Activated naive CD4-positive, alpha-beta T cell (primary cell): ENCODE results near the gene CTTN.
"Not testable (repeated sequence)": the region's sequence is repeated elsewhere in the genome, so short reads cannot be mapped to it uniquely, and the experiment has no call there.

Source experiments
- DNase-seq, 4 experiments: peaks; one replicate each; lab custom pipeline; 2025; lab: John Stamatoyannopoulos, UW

CTTN gene

DNA sequence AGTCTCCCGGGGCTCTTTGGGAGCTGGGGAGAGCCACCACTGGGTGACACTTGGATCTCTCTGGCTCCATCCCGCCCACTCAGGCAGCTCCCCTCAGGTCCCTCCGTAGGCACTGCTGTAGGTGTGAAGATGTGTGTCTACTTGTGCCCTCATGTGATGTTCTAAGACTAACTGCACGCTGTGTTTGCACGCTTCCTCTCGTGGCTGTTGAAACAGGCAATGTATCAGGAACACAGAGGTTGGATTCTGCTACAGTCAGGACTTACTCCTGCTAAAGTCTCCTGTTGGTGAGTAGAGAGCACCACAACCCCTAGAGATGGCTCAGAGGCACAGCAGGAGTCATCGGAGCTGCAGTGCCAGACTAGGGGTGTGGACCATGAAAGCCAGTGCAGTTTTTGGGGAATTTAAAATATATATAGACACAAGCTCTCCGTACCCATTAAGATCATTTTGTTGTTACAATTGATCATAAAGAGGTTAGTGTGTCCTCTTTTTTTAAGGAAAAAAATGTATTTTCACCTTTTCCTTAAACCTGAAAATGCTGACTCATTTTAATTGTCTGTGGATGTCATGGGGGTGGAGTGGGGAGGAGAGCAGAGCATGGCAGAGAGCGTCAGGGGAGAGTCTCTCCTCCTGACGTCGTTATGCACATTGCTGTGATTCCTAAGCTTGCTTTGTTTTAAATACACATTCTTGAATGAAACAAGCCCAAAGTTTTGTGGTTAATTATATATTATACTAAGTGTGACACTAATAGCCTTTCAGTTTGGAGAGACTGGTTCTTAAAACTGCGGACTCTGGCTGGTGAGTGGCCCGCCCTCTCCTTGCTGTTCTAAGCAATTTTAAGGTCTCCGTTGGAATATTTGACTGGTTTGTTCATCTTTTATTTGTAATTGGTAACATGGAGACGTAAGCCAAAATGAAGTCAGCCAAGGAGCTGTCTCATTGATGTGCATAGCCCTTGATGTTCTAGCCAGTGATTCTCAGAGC lies 16.2 kb upstream of the CTTN start:
- DNase-seq: no peak

DNA sequence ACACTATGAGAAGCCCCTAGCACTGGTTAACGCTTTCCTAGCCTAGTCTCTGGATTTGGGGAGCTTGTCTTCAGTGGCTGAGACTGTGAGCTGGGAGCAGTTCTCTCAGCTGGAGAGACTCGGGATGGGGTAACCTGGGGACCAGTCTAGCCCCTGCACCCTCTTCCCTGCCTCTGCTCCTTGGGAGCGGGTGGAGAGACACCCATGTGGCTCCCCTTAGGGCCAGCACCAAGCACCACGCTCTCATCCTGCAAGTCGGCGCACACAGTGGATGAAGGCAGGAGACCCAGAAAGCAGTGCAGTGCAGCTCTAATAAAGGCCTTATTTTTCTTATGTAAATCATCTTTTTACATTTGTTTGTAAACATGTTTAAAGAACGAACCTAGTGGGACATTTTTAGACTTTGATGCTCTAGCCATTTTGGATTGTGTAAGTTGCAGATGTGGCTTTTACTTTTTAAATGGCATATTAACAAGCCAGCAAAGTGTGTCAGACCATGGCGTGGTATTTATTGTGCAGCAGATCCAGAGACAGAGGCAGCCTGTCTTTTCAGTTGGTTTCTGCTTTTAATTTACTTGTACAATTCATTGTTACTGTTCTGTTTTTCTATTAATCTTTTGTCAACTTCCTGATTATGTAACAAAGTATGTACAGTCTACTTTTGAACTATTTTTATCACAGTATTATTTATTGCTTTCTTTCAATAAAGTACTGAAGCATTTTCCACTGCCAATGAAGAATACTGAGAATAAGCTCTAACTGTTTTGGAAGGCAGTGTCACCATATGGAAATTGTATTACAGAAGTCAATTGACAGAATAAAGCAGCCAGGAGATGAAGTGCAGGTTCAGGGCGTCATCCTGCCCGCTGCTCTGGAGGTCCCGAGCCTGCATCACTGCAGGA lies 14.4 kb upstream of the CTTN start:
- no peak for DNase-seq

DNA sequence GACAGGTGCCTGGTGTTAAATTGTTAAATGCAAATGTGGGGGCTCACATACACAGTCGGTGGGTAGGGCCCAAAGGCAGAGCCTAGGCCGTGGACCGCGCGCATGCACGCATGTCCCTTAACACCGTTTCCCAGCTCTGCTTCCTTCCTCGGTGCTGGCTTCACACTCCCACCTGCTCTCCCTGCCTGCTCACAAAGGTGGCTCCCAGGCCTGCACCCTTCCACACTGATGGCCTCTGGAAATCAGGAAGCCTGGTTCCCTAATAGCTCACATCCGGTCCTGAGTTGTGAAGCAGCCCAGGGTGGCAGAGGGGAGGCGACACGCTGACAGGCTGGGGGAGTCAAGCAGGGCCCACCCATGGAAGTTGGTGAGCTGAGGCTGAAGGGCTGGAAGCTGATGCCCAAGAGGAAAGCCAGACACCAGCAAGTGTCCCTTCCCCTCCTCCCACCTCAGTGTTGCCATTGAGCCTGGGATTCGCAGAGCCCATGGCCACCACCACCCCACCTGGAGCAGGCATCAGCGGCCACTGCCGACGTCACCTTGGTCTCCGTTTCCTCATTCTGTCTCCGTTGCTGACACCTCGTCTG lies 13.7 kb upstream of the CTTN start:
- DNase-seq: no peak

DNA sequence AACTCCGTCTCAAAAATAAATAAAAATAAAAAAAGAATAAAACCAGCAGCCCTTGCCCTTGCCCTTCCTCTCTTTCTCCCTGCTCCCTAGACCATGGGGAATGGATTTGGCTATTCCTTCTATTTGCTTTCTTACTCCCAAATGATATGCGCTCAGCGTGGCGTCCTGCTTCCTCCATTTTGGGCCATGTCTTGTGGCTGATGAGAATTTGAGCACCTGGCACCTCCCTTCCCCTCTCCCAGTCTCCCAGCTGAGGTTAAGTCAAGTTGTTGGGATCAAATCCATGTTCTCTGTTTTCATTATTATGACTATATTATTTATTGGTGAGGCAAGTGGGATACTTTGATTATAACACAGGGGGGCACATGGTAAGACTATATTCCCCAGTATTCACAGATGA lies 10.8 kb upstream of the CTTN start:
- DNase-seq: no peak

DNA sequence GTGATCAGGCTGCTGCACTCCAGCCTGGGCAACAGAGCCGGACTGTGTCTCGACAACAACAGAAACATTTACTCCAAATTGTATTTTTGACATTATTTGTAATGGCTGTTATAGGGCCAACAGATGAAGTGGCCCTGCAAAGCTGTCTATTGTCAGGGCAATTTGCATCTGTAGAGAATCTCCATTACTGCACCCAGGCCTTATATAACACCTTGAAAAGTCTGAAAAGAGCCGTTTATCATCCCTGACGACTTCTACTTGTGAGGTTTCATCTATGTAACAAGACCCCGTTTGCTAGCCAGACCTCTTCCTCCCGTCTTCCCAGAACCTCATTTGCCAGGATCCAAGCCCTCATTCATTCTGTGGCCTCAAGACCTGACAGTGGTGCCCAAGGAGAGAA lies 9.1 kb upstream of the CTTN start:
- no peak for DNase-seq

DNA sequence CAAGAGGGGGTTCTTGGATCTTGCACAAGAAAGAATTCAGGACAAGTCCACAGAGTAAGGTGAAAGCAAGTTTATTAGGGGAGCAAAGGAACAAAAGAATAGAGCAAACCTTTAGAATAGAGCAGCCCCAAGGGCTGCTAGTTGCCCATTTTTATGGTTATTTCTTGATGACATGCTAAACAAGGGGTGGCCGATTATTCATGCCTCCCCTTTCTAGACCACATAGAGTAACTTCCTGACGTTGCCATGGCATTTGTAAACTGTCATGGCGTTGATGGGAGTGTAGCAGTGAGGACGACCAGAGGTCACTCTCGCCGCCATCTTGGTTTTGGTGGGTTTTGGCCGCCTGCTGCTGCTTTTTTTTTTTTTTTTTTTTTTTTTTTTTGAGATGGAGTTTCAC lies 7.4 kb upstream of the CTTN start:
- not testable (repeated sequence) for DNase-seq

DNA sequence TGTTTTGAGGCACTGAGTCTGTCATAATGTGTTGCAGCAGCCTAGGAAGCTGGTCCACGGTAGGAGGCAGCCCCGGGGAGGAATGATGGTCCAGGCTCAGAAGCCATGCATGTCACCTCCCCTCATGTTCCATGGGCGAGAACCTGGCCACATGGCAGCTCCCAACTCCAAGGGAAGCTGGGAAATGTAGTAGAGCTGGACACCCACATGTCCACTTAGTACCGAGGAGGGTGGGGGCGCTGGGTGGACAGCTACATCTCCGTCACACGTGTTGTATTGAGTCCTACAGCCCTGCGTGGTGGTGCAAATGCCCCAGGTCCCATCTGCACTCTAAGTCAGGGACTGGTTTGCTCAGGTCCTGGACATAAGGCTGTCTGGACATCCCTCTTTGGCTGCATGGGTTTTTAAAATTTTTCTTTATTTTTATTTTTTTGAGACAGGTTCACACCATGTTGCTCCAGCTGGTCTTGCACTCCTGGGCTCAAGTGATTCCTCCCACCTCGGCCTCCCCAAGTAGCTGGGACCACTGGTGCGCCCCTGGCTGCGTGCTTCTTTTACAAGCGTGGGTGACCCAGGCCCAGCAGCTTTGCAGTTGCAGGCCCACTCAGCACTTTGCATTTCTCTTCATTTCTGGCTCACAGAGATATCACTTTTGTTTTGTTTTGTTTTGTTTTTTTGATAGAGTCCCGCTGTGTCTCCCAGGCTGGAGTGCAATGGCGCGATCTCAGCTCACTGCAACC lies 3.9 kb upstream of the CTTN start:
- no peak for DNase-seq

DNA sequence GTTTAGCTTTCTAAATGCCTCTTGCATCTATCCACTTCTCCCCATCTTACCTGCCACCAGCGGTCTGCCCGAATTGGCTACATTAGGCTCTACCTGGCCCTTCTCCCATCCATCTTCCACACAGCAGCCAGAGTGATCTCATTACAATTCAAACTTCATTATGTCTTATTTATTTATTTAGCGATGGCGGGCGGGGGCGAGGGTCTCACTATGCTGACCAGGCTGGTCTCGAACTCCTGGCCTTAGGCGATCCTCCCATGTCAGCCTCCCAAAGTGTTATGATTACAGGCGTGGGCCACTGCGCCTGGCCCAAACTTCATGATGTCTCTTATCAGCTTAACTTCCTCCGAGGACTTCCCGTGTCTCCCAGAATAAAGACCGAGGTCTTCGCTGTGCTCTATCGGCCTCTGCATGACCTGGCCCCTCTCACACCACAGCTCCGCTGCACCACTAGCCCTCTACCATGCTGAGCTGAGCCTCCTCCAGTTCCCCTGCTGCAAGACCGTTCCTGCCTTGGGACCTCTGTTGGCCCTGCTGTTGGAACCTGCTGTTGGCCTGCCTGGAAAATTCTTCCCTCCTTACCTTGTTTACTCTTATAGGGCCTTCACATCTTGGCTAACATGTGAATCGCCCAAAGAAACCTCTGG lies 870 bp upstream of the CTTN start:
- DNase-seq: no peak

DNA sequence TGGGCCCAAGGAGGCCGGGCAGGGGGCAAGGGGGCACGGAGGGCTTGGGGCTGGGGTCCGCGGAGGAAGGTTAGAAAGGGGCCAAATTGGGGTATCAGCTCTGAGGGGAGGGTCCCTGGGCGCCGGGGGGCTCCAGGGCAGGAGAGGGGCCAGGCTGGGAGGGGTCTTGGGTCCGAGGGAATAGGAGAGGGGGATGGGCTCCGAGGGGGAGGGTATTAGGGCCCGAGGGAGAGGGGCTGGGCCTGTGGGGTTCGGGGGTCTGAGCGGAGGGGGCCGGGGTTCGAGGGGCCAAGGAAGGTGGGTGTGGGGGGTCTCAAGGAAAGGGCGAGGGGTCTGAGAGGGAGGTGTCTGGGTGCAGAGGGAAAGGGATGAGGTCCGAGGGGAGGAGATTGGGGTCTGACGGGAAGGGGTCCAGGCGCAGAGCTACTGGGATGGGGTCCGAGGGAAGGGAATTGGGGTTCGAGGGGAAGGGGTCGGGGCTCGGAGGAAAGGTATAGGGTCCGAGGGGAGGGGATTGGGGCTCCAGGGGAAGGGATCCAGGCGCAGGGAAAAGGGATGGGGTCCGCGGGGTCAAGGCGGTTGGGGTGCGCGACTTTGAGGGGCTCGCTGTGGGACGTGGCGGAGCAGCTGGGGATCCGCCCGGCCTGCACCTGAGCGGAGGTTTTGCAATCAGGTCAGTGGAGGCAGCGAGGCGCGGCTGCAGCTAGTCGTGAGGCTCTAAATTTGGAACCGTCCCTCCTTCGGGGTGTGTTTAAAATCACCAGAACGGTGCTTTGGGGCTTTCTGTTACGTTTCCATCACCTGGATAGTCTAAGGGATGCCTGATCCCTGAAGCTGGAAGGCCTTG lies 728 bp downstream of the CTTN start:
- DNase-seq: no peak

DNA sequence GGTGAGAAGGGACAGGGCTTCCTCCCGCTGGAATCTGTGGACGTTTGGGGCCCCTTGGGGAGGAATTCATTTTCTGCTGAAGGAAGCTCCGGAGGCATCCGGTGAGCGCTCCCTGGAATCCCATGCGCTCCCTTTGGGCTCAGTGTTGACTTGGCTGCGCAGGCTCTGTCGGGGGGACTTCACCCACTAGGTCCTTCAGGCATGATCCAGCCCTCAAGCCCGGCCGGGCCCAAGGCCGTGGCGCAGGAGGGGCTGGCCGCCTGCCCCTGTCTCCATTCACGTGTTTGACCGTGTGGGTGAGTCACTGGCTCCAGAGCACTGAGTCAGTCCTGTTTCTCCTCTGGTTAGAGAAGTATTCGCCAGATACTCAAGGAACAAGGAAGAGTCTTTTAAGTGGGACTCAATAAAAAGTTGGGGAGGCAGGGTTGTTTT lies 1.4 kb downstream of the CTTN start:
- no peak for DNase-seq

DNA sequence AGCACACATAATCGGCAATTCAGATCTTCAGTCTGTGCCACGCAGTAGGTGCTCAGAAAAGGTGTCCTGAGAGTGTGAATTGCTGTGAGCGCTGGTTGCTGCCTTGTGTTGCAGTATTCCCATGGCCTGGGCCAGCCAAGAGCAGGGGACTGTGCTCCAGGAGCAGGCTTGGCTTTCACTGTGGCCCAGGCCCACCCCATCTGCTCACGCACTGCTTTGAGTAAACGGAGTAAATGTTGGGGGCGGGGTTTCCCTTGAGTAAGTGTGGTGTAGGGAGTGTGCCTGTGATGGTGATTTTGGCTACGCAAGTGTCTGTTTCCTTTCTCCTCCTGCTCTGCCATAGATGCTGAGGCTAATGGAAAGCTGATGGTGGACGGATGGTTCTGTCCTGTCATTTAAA lies 2.3 kb downstream of the CTTN start:
- DNase-seq: no peak

DNA sequence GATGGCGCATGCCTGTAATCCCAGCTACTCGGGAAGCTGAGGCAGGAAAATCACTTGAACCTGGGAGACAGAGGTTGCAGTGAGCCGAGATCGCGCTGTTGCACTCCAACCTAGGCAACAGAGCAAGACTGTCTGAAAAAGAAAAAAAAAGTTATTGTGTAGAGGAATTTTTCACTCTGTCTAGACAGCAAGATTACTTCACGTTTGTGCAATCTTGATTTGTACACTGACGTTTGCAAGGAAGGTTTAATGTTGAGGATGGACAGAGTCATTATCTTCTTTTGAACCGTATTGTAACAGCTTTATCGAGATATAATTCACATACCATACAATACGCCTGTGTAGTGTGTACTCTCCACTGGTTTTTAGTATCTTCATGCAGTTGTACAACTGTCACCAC lies 3.7 kb downstream of the CTTN start:
- DNase-seq: no peak

DNA sequence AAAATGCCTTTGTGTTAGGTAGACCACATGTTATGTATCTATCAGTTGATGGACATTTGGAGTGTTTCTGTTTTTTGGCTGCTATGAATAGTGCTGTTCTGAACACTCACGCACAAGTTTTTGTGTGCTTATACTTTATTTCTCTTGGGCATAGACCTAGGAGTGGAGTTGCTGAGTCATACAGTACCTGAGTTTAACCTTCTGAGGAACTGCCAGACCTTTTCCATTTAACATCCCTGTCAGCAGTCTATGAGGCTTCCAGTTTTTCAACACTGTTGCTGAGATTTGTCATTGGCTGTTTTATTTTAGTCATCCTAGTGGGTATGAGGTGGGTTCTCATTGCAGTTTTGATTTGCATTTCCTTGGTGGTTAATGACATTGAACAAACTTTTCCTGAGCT lies 4.4 kb downstream of the CTTN start:
- no peak for DNase-seq

DNA sequence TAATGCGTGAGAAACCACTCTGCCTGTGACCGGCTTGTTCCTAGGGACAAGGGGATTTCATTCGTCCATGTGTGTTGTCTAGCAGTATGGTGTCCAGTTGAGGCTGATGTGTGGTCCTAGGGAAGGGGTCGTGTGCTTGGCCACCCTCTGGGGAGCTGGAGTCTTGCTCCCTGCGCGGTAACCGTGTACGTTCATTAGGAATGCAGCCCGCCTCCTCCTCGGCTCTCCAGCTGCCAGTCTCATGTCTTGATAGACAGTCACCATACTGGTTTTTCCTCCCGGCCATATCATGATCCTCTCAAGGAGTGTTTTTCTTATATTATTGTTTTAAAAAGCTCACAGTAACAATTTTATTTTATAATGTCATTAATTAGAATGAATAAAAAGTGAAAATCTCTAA lies 5.9 kb downstream of the CTTN start:
- no peak for DNase-seq

DNA sequence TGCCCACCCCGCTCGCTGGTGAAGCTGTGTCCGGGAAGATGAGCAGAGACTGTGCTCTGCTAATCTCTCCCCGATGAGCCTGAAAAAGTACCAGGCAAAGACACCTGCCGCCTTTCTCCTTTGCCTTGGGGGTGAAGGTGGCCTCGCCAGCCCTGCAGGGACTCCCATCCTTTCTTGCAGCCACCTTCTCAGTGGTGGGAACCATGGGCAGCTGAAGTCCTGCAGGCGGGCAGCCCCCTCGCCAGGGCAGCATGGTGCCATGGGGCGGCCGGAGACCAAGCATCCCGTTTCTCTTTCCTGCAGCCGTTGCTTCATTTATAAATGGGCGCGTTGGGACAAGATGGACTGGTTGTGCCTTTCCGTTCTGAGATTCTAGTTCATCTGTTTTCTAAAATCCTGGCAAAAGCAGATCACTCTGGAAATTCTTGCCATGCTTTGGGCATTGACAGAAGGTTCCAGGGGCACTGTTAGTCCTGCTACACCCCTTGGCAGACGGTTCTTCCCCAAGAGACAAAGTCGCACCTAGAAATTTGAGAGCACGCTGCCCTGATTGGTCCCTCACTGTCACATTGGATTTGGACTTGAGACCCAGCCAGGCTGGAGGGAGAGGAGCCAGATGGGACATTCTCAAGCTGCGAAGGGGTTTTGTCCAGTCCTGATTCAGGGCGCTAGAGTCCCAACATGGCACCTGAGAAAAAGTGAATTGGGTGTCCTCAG lies 7.5 kb downstream of the CTTN start:
- DNase-seq: no peak

DNA sequence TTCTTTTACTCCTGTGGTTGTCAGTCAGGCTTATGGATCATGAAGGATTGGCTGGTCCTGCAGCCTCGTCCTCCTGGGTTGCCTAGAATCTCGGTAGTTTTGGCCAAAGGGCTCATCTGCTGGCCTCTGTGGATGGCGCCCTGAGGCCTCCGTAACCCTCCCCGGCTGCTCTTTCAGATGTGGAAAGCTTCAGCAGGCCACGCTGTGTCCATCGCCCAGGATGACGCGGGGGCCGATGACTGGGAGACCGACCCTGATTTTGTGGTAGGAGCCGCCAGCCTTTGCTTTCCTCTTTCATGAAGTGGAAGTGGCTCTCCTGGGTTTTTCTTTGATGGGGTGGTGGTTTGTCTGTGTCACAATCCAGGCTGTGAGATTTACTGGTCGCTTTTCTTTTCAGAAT lies 8.8 kb downstream of the CTTN start:
- no peak for DNase-seq

DNA sequence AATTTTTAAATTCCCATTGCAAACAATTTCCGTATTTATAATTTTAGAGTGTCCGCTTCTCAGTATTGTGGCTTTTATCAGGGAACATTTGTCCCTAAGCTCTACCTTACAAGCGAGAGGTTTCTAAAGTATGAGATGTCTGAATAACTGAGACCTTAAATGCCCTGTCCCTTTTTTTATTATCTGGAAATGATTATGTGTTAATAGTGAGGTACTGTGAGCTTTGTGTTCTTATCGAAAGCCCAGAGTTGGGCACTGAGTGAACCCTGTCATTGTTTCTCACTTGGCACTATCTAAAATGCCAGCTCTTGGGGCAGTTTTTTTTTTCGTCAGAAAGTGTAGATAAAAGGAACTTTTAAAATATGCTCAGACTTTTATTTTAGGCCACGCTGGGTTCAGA lies 9.5 kb downstream of the CTTN start:
- DNase-seq: no peak

DNA sequence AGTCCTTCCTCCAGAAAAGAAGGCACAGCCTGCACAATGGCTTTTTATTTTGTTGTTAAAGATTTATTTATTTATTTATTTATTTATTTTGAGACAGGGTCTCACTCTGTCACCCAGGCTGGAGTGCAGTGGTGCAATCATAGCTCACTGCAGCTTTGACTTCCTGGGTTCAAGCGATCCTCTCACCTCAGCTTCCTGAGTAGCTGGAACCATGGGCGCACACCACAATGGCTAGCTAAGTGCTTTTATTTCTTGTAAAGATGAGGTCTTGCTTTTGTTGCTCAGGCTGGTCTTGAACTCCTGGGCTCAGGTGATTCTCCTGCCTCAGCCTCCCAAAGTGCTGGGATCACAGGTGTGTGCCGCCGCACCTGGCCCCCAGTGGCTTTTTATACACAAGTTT lies 10.0 kb downstream of the CTTN start:
- DNase-seq: not testable (repeated sequence)

DNA sequence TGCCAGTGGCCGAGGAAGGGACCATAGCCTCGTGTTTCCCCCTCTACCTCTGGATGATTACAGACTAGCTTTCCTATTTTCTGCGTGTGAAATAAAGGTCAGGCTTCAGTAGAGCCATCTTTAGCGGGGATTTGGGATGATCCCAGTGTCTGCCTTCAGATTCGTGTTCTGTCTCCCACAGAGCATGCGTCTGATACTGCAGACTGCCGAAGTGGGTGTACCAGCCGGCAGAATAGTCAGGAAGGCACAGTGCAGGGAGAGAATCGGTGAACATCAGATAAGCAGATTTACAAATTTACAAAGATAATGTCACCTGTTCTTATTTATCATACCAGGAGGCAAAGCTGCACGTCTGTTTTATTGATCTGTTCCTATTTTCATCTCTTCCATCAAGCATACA lies 11.1 kb downstream of the CTTN start:
- no peak for DNase-seq

DNA sequence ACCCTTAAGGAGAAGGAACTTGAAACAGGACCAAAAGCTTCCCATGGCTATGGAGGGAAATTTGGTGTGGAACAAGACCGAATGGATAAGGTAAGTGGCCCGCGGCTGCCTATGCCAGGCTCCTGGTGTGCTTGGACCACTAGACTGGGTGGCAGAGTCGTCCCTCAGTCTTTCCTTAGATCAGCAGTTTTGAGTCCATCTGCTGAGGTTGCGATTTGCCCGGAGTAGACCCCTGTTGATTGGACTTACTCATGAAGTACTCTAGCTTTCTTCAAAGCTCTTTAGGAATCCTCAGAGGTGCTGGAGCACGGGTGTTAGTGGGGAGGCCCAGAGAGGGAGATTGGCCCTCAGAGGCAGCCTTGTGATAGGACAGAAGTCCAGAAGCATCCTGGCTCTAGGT lies 11.5 kb downstream of the CTTN start:
- no peak for DNase-seq
